Gastrocnemius medialis (tissue), 4 donors: ENCODE results near the gene SLC12A3. TPM values are rescaled to one million over a fixed set of nuclear protein-coding genes. Genes with fewer than 3 reads are reported as not detected.

Experiments used
- ATAC-seq, 2 donors: fragments of 150-250 bp; one replicate each; pipeline ENCODE4 v1.9.1; 2016
- DNase-seq, 2 donors: peaks; one replicate each; pipeline ENCODE4 v3.0.0-alpha.2; 2019
- H3K27ac ChIP-seq, 4 donors: fragments of 200-600 bp; sonication (generic); 1 replicate in 1 of 4; 2 replicates in 3 of 4; pipeline ENCODE4 v1.5.1; 2016 to 2018; ENCODE audit warnings: mild to moderate bottlenecking in 2 of 4, moderate library complexity in 1 of 4
- H3K27me3 ChIP-seq, 3 donors: fragments of 200-600 bp; sonication (generic) in 2 of 3; 1 replicate in 1 of 3; 2 replicates in 2 of 3; pipeline versions ENCODE4 v1.5.1 to v1.6.0; 2016 to 2019; ENCODE audit warnings: mild to moderate bottlenecking in 1 of 3, moderate library complexity in 1 of 3
- H3K36me3 ChIP-seq, 2 donors: fragments of 200-600 bp; sonication (generic) in 1 of 2; one replicate each; pipeline ENCODE4 v1.5.1; 2017 to 2018
- H3K4me1 ChIP-seq, 2 donors: fragments of 200-600 bp; sonication (generic) in 1 of 2; one replicate each; pipeline ENCODE4 v1.5.1; 2016 to 2017; ENCODE audit warnings: mild to moderate bottlenecking in 2 of 2
- H3K4me3 ChIP-seq, 4 donors: fragments of 200-600 bp; sonication (generic) in 3 of 4; 1 replicate in 1 of 4; 2 replicates in 3 of 4; pipeline ENCODE4 v1.5.1; 2016 to 2019; ENCODE audit warnings: mild to moderate bottlenecking in 2 of 4
- H3K9me3 ChIP-seq, 3 donors: fragments of 200-600 bp; sonication (generic) in 2 of 3; 1 replicate in 1 of 3; 2 replicates in 2 of 3; pipeline ENCODE4 v1.5.1; 2016 to 2019
- CTCF ChIP-seq, 5 experiments: fragments of 450-650 bp in 3 of 5; fragments of 200-600 bp in 2 of 5; sonication (generic) in 2 of 5; IDR thresholded peaks in 4 of 5; conservative IDR thresholded peaks in 1 of 5; 1 replicate in 4 of 5; 2 replicates in 1 of 5; pipeline ENCODE4 v1.5.1; 2016 to 2019; ENCODE audit warnings: antibody characterized with exemption in 5 of 5, mild to moderate bottlenecking in 3 of 5, moderate library complexity in 3 of 5
- POLR2A ChIP-seq, 2 donors: fragments of 450-650 bp; IDR thresholded peaks; one replicate each; pipeline ENCODE4 v1.6.1; 2017; ENCODE audit warnings: antibody characterized with exemption in 2 of 2, mild to moderate bottlenecking in 2 of 2, moderate library complexity in 2 of 2
- in situ Hi-C, 4 donors: fragments of 200-750 bp; cut with MboI; loops; one replicate each; pipeline versions ENCODE4 v1.15.0 to v1.8.0; 2017; ENCODE audit warnings: low sequenced_read_pairs in 4 of 4
- intact Hi-C: fragments of 100-400 bp; cut with DNase I; formaldehyde crosslinking; loops from one replicate; pipeline ENCODE4 v1.15.1; 2023; ENCODE audit warnings: low total_unique reads
- total RNA-seq, 4 donors: library from RNA; depleted of rRNA; stranded (reverse); fragments of >200 nt; gene quantifications; one replicate each; pipeline versions ENCODE4 v1.1.0 to v1.2.3, GENCODE V29; 2016

Gene SLC12A3
- total RNA-seq, 4 donors from 2014 or later = not detected

- ATAC-seq (no peak), DNase-seq (no peak)
- peak overlapping the region in 1 of 4 donors; percentile 9 for H3K27ac ChIP-seq
- peaks cover 4 to 88% of the 10 kb centered on the region in 2 donors for H3K36me3 ChIP-seq
- H3K27me3 ChIP-seq = no peaks in the 10 kb centered on the region
- in situ Hi-C loops (no loop called here), intact Hi-C loops (loop anchor here (10.0 kb wide), 1 partner anchor 424 kb away; no protein-coding TSS in a partner anchor)
- TF ChIP-seq CTCF (IDR thresholded peaks at IDR 0.05 in 4 of 5, conservative IDR thresholded peaks at IDR 0.05 in 1 of 5) (no peak), POLR2A (IDR thresholded peaks at IDR 0.05) (no peak)
- H3K4me1 ChIP-seq = peaks cover 21 to 24% of the 10 kb centered on the region in 2 donors
- no peaks in the 10 kb centered on the region for H3K9me3 ChIP-seq
- H3K4me3 ChIP-seq = no peak overlapping the region
These were observed 73.9 kb downstream of the SLC12A3 start for GRCh38 chr16:56938664-56939513.

- intact Hi-C loops (loop anchor here (10.0 kb wide), 1 partner anchor 425 kb away; no protein-coding TSS in a partner anchor), in situ Hi-C loops (no loop called here)
- DNase-seq = no peak
- Histone ChIP-seq H3K4me3 (no peak overlapping the region), H3K36me3 (peaks cover 4 to 97% of the 10 kb centered on the region in 2 donors), H3K27me3 (no peaks in the 10 kb centered on the region), H3K9me3 (no peaks in the 10 kb centered on the region), H3K4me1 (peaks cover 12 to 15% of the 10 kb centered on the region in 2 donors), H3K27ac (no peak overlapping the region)
- ATAC-seq = no peak
- TF ChIP-seq CTCF (IDR thresholded peaks at IDR 0.05 in 4 of 5, conservative IDR thresholded peaks at IDR 0.05 in 1 of 5) (no peak), POLR2A (IDR thresholded peaks at IDR 0.05) (no peak)
These were observed 74.8 kb downstream of the SLC12A3 start for GRCh38 chr16:56939801-56940200.

GRCh38 chr16:56941092-56941491, 76.1 kb downstream of the SLC12A3 start:
- Histone ChIP-seq H3K36me3 (peaks cover 4 to 95% of the 10 kb centered on the region in 2 donors), H3K4me1 (peaks cover 0 to 2% of the 10 kb centered on the region in 2 donors), H3K4me3 (no peak overlapping the region), H3K27ac (no peak overlapping the region), H3K9me3 (no peaks in the 10 kb centered on the region), H3K27me3 (no peaks in the 10 kb centered on the region)
- no peak for ATAC-seq
- TF ChIP-seq POLR2A (IDR thresholded peaks at IDR 0.05) = no peak
- no peak for TF ChIP-seq CTCF (IDR thresholded peaks at IDR 0.05 in 4 of 5, conservative IDR thresholded peaks at IDR 0.05 in 1 of 5)
- in situ Hi-C loops (no loop called here), intact Hi-C loops (no loop called here)
- no peak for DNase-seq

GRCh38 chr16:56941856-56942331, 76.9 kb downstream of the SLC12A3 start:
- DNase-seq = no peak
- peaks cover 4 to 91% of the 10 kb centered on the region in 2 donors for H3K36me3 ChIP-seq
- no peaks in the 10 kb centered on the region for H3K4me1 ChIP-seq
- ATAC-seq = no peak
- H3K4me3 ChIP-seq = no peak overlapping the region
- in situ Hi-C loops (no loop called here), intact Hi-C loops (no loop called here)
- H3K27ac ChIP-seq = no peak overlapping the region
- H3K27me3 ChIP-seq = no peaks in the 10 kb centered on the region
- H3K9me3 ChIP-seq = no peaks in the 10 kb centered on the region
- TF ChIP-seq CTCF (IDR thresholded peaks at IDR 0.05 in 4 of 5, conservative IDR thresholded peaks at IDR 0.05 in 1 of 5) (no peak), POLR2A (IDR thresholded peaks at IDR 0.05) (no peak)
